GM12891 (cell line): ENCODE data around the gene TACC2.

Experiments used
- DNase-seq: peaks from one replicate; pipeline ENCODE4 v3.0.0; 2011; ENCODE audit warnings: low spot score; ENCODE audit not compliant: insufficient read length
- FAIRE-seq: peaks from 2 replicates; lab custom pipeline; 2011; peaks lifted over from hg19 to GRCh38; lab: Jason Lieb, UNC
- PAX5 ChIP-seq: IDR thresholded peaks from 2 replicates; pipeline ENCODE4 v1.6.1; 2011; ENCODE audit warnings: low read length, moderate library complexity, mild to moderate bottlenecking; ENCODE audit not compliant: insufficient read depth, severe bottlenecking
- POLR2A ChIP-seq: IDR thresholded peaks from 2 replicates; pipeline ENCODE4 v1.6.1; 2011; ENCODE audit warnings: low read depth, low read length, control low read depth
- POLR2AphosphoS5 ChIP-seq: IDR thresholded peaks from 2 replicates; pipeline ENCODE4 v1.6.1; 2011; ENCODE audit warnings: low read depth, low read length, control low read depth
- POU2F2 ChIP-seq: IDR thresholded peaks from 2 replicates; pipeline ENCODE4 v1.6.1; 2011; ENCODE audit warnings: low read depth, mild to moderate bottlenecking, control low read depth, low read length, moderate library complexity
- SPI1 ChIP-seq: IDR thresholded peaks from 2 replicates; pipeline ENCODE4 v1.6.1; 2011; ENCODE audit warnings: low read depth, low read length, control low read depth
- TAF1 ChIP-seq: IDR thresholded peaks from 2 replicates; pipeline ENCODE4 v1.6.1; 2011; ENCODE audit warnings: low read depth, low read length, control low read depth

TACC2 gene

GRCh38 chr10:122127943-122128342 lies 139.0 kb downstream of the TACC2 start:
- TF ChIP-seq PAX5 (no peak), POLR2AphosphoS5 (no peak), POU2F2 (no peak), TAF1 (no peak), SPI1 (no peak), POLR2A (no peak)
- no peak for FAIRE-seq
- DNase-seq: no peak

GRCh38 chr10:122128357-122128756 lies 139.4 kb downstream of the TACC2 start:
- DNase-seq (no peak), FAIRE-seq (no peak)
- TF ChIP-seq TAF1 (no peak), POU2F2 (no peak), POLR2A (no peak), POLR2AphosphoS5 (no peak), SPI1 (no peak), PAX5 (no peak)

- TF ChIP-seq POLR2A (no peak), POLR2AphosphoS5 (no peak), TAF1 (no peak), PAX5 (no peak), POU2F2 (no peak), SPI1 (no peak)
- no peak for DNase-seq
- no peak for FAIRE-seq
These were observed 141.6 kb downstream of the TACC2 start for GRCh38 chr10:122130474-122131110.

- FAIRE-seq: no peak
- TF ChIP-seq SPI1 (no peak), TAF1 (no peak)
- DNase-seq: no peak
These were observed 143.4 kb downstream of the TACC2 start for GRCh38 chr10:122132331-122132755.

- FAIRE-seq (no peak), DNase-seq (no peak)
- no peak for TF ChIP-seq POLR2A
- no peak for TF ChIP-seq POU2F2
- no peak for TF ChIP-seq TAF1
- no peak for TF ChIP-seq POLR2AphosphoS5
- no peak for TF ChIP-seq PAX5
- 0 out of 2 replicates have a peak, but pooled peaks have one; percentile 14 for TF ChIP-seq SPI1
These were observed 144.1 kb downstream of the TACC2 start for GRCh38 chr10:122132882-122133565.

DNA sequence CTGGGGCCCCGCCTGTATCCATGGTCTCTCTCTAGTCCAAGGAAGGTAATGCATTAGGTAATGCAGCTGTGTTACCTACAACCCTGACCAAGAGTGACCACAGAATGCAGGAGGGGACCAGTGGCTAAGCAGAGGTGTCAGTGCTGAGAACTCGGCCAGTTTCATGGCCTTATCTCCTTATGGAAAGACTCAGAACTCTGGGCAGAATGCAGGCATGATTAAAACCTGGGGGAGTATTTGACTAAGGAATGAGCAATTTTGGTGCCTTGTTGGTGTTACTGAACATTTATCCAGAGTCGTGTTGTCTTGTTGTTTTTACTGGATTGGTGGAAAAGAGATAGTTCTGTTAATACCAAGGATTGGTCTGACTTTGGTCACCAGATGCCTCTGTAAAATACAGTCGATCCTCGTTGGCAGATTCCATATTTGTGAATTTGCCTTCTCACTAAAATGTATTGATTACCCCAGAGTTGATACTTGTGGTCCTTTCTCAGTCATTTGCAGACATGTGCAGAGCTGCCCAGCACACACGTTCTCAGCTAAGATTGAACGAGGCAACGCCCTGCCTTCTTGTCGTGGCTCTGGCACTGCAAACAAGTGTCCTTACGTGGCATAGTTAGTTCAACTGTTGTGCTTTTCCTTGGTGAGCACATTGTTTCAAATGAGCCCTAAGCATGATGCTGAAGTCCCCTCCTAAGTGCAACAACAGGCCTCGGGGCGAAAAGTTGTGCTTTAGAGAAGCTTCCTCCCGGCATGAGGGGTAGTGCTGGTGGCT lies 146.5 kb downstream of the TACC2 start:
- FAIRE-seq: no peak
- no peak for TF ChIP-seq POLR2AphosphoS5
- TF ChIP-seq TAF1: no peak
- no peak for TF ChIP-seq PAX5
- DNase-seq: no peak

DNA sequence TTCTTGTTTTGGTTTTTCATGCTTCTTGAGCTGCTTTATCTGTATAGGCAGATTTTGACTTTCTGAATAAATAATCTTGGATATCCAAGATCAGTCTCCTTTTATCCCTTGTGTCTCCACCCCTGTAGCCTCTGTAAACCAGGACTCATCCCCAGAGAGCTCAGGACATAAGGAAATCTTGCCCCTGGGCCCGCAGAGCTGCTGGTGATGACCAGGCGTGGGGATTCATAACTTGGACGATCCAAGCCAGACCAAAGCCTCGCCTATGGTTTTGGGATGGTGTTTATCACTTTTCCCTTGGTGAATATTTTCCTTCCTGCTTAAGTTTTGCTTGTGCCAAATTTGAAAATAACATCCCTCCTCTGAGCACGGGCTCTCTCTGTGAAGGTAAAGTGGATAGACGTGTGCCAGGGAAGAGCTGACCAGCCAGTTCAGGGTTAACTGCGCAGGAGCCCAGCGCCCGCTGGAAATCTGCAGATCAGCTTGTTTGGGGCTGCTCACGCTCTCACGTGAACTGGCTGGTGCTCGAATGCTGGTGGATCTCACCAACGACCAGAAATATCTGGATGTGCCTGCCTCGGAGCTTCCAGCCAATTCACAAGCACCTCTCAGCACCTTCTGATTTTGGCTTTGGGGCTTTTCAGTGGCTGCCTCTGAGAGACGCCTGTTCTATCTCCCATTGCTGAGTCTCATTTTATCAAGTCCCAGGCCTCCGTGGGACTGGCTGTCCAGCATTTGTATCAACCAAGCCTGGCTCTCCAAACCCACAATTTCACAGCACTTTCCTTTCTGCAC lies 150.1 kb downstream of the TACC2 start:
- no peak for TF ChIP-seq POU2F2
- no peak for TF ChIP-seq TAF1
- TF ChIP-seq POLR2A: no peak
- DNase-seq (no peak), FAIRE-seq (no peak)

- no peak for FAIRE-seq
- TF ChIP-seq POLR2AphosphoS5: no peak
- DNase-seq: no peak
These were observed 150.7 kb downstream of the TACC2 start for GRCh38 chr10:122139627-122140170.

GRCh38 chr10:122140461-122140902 lies 151.5 kb downstream of the TACC2 start:
- FAIRE-seq (no peak), DNase-seq (no peak)
- no peak for TF ChIP-seq POU2F2
- TF ChIP-seq POLR2AphosphoS5: no peak
- TF ChIP-seq SPI1: no peak
- TF ChIP-seq POLR2A: no peak
- no peak for TF ChIP-seq TAF1
- TF ChIP-seq PAX5: no peak
